Stimulated activated CD8-positive, alpha-beta memory T cell treated with anti-CD3 and anti-CD28 coated beads, Interleukin-12 subunit alpha, Interleukin-12 subunit beta, amount 100 ng/mL, for 24 hours (primary cell): ENCODE data around the gene PIM1.

Source experiments
- DNase-seq: peaks from one replicate; pipeline ENCODE4 v3.0.0-alpha.2; 2020; ENCODE audit errors: extremely low read depth

The PIM1 gene

GRCh38 chr6:37222992-37223391 is 53.0 kb downstream of the PIM1 start:
- no peak for DNase-seq
